ENCODE results near the gene ZNF565. TPM values are rescaled to one million over a fixed set of nuclear protein-coding genes. Genes with fewer than 3 reads are reported as not detected.

Gene ZNF565
- total RNA-seq, 4 donors from 2014 or later: 7.2 to 13.1 (median 7.4) TPM

- Histone ChIP-seq H3K9me3 (no peaks in the 10 kb centered on the region), H3K27ac (no peak overlapping the region), H3K27me3 (no peaks in the 10 kb centered on the region), H3K4me3 (replicated peaks in 1 of 3) (no peak overlapping the region), H3K4me1 (peaks cover 10 to 12% of the 10 kb centered on the region in 2 donors), H3K36me3 (no peaks in the 10 kb centered on the region)
- TF ChIP-seq POLR2A (IDR thresholded peaks at IDR 0.05): no peak
- TF ChIP-seq, protein P1, sequence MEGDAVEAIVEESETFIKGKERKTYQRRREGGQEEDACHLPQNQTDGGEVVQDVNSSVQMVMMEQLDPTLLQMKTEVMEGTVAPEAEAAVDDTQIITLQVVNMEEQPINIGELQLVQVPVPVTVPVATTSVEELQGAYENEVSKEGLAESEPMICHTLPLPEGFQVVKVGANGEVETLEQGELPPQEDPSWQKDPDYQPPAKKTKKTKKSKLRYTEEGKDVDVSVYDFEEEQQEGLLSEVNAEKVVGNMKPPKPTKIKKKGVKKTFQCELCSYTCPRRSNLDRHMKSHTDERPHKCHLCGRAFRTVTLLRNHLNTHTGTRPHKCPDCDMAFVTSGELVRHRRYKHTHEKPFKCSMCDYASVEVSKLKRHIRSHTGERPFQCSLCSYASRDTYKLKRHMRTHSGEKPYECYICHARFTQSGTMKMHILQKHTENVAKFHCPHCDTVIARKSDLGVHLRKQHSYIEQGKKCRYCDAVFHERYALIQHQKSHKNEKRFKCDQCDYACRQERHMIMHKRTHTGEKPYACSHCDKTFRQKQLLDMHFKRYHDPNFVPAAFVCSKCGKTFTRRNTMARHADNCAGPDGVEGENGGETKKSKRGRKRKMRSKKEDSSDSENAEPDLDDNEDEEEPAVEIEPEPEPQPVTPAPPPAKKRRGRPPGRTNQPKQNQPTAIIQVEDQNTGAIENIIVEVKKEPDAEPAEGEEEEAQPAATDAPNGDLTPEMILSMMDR (IDR thresholded peaks at IDR 0.05): no peak
- no peak for DNase-seq
- 76 to 93% methylated on average over 2 of the region's 2 CpGs for WGBS, 2 donors
- intact Hi-C loops (cut with DNase I): loop anchor here (10.0 kb wide), 1 partner anchor 272 kb away; the partner anchor contains the start of gene ZNF566
These were observed 1.6 kb downstream of the ZNF565 start for GRCh38 chr19:36212895-36213294.

- intact Hi-C loops (cut with DNase I): loop anchor here (10.0 kb wide), 1 partner anchor 274 kb away; the partner anchor contains the start of gene ZNF566
- Histone ChIP-seq H3K9me3 (no peaks in the 10 kb centered on the region), H3K4me1 (no peaks in the 10 kb centered on the region), H3K27me3 (no peaks in the 10 kb centered on the region), H3K27ac (no peak overlapping the region), H3K4me3 (replicated peaks in 1 of 3) (no peak overlapping the region), H3K36me3 (no peaks in the 10 kb centered on the region)
- DNase-seq: no peak
- 96 to 97% methylated on average over 8 of the region's 8 CpGs for WGBS, 2 donors
- TF ChIP-seq POLR2A (IDR thresholded peaks at IDR 0.05): no peak
- TF ChIP-seq, protein P1 (IDR thresholded peaks at IDR 0.05): no peak
These were observed 4.0 kb downstream of the ZNF565 start for GRCh38 chr19:36210497-36210896.

DNA sequence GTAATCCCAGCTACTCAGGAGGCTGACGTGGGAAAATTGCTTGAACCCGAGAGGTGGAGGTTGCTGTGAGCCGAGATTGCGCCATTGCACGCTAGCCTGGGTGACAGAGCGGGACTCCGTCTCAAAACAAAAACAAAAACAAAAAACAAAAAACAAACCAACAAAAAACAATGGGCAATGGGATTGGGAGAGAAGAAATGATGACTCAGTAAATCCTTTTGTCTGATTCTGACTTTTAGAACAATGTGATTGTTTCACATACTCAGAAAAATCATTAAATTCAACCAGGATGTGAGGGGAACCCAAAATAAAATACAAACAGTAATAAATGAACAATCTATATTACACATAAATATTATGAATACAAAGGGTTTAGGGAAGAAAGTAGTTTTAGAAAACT is 5.1 kb downstream of the ZNF565 start:
- intact Hi-C loops (cut with DNase I): no loop called here
- no peak overlapping the region for H3K27ac ChIP-seq
- TF ChIP-seq, protein P1 (IDR thresholded peaks at IDR 0.05): no peak
- no peaks in the 10 kb centered on the region for H3K4me1 ChIP-seq
- H3K27me3 ChIP-seq: no peaks in the 10 kb centered on the region
- H3K36me3 ChIP-seq: no peaks in the 10 kb centered on the region
- 96 to 97% methylated on average over 7 of the region's 7 CpGs for WGBS, 2 donors
- no peaks in the 10 kb centered on the region for H3K9me3 ChIP-seq
- no peak overlapping the region for H3K4me3 ChIP-seq (replicated peaks in 1 of 3)
- DNase-seq: no peak

GRCh38 chr19:36207605-36208252 is 6.7 kb downstream of the ZNF565 start:
- intact Hi-C loops (cut with DNase I): no loop called here
- TF ChIP-seq, protein P1 (IDR thresholded peaks at IDR 0.05): no peak
- TF ChIP-seq POLR2A (IDR thresholded peaks at IDR 0.05): no peak
- Histone ChIP-seq H3K9me3 (no peaks in the 10 kb centered on the region), H3K36me3 (no peaks in the 10 kb centered on the region), H3K27me3 (no peaks in the 10 kb centered on the region), H3K4me3 (replicated peaks in 1 of 3) (no peak overlapping the region), H3K4me1 (no peaks in the 10 kb centered on the region), H3K27ac (no peak overlapping the region)
- no peak for DNase-seq
- 94 to 95% methylated on average over 3 of the region's 3 CpGs for WGBS, 2 donors

GRCh38 chr19:36203293-36203692 is 11.2 kb downstream of the ZNF565 start:
- DNase-seq: no peak
- no peaks in the 10 kb centered on the region for H3K4me1 ChIP-seq
- WGBS, 2 donors: 93 to 99% methylated on average over 4 of the region's 4 CpGs
- H3K27ac ChIP-seq: no peak overlapping the region
- H3K36me3 ChIP-seq: no peaks in the 10 kb centered on the region
- no peaks in the 10 kb centered on the region for H3K27me3 ChIP-seq
- no peaks in the 10 kb centered on the region for H3K9me3 ChIP-seq
- H3K4me3 ChIP-seq (replicated peaks in 1 of 3): no peak overlapping the region
- intact Hi-C loops (cut with DNase I): no loop called here
- TF ChIP-seq POLR2A (IDR thresholded peaks at IDR 0.05): no peak
- TF ChIP-seq, protein P1 (IDR thresholded peaks at IDR 0.05): no peak

Measured in thyroid gland (tissue), 4 donors.